ENCODE data around the gene ELOB. TPM values are rescaled to one million over a fixed set of nuclear protein-coding genes. Genes with fewer than 3 reads are reported as not detected.

ELOB gene
- total and polyA plus RNA-seq, 2 of the 8 experiments (the other 6 are each of a cell fraction or from before 2014, with no cell fraction given), result 237 to 1,357 TPM

DNA sequence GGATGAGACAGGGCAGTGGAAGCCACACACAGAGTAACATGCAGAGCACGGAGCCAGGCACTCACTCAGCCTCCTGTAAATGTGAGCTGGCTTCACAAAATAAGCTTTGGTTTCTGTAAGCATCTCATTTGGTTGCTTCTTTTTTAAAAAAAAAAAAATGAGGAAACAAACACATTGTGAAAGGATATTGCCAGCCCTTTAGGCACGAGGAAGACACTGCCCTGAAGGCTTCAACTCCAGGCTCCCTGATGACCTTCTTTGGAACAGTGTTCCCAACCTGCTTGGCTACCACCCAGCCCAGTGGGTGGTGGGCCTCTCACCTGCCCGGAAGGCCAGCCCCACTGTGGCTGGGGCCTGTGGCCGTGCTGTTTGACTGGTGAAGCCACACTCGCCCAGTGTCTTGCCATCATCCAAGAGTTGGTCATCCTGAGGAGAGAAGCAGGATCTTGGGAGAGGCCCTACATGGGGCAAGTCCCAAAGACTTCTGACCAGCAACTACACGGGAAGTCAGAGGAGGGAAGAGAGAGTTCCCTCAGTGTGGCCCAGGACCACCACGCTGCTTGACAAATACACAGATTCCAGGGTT is 1.9 kb downstream of the ELOB start (continued):
- TF ChIP-seq NANOG (IDR thresholded peaks at IDR 0.05; ENCODE audit: insufficient read depth, low read depth, low read length, poor library complexity, severe bottlenecking) (no peak), BACH1 (IDR thresholded peaks at IDR 0.05; ENCODE audit: low read length) (no peak), SIN3A (conservative IDR thresholded peaks at IDR 0.05 in 1 of 2, IDR thresholded peaks at IDR 0.05 in 1 of 2; ENCODE audit: low read depth in 1 of 2, low read length in 2 of 2) (no peak), POU5F1 (IDR thresholded peaks at IDR 0.05; ENCODE audit: low read depth, low read length) (no peak)
- TF ChIP-seq, protein P1, sequence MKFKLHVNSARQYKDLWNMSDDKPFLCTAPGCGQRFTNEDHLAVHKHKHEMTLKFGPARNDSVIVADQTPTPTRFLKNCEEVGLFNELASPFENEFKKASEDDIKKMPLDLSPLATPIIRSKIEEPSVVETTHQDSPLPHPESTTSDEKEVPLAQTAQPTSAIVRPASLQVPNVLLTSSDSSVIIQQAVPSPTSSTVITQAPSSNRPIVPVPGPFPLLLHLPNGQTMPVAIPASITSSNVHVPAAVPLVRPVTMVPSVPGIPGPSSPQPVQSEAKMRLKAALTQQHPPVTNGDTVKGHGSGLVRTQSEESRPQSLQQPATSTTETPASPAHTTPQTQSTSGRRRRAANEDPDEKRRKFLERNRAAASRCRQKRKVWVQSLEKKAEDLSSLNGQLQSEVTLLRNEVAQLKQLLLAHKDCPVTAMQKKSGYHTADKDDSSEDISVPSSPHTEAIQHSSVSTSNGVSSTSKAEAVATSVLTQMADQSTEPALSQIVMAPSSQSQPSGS (IDR thresholded peaks at IDR 0.05; ENCODE audit: low read length), result no peak
- TF ChIP-seq, protein P2, sequence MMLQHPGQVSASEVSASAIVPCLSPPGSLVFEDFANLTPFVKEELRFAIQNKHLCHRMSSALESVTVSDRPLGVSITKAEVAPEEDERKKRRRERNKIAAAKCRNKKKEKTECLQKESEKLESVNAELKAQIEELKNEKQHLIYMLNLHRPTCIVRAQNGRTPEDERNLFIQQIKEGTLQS (IDR thresholded peaks at IDR 0.05; ENCODE audit: insufficient read depth, low read depth, low read length), result no peak
